CD14-positive monocyte (primary cell): ENCODE measurements around the gene YBX1. TPM values are rescaled to one million over a fixed set of nuclear protein-coding genes. Genes with fewer than 3 reads are reported as not detected.

Experiments
- DNase-seq, 3 donors: peaks; one replicate each; pipeline ENCODE4 v3.0.0-alpha.2; 2011 to 2022
- H2AFZ ChIP-seq: 2 replicates; pipeline ENCODE4 v1.6.0; 2012; ENCODE audit warnings: mild to moderate bottlenecking, low read depth, low read length, inconsistent platforms; ENCODE audit not compliant: insufficient read depth, poor library complexity, severe bottlenecking
- H3K27ac ChIP-seq, 2 donors: 1 replicate in 1 of 2; 2 replicates in 1 of 2; pipeline ENCODE4 v1.5.1; 2012 to 2013; ENCODE audit warnings: low read length in 2 of 2, control low read depth in 1 of 2, inconsistent platforms in 1 of 2, low read depth in 1 of 2, mild to moderate bottlenecking in 1 of 2
- H3K27me3 ChIP-seq, 2 donors: one replicate each; pipeline versions ENCODE4 v1.6.0 to v1.6.1; 2011 to 2013; ENCODE audit warnings: low read length in 2 of 2; ENCODE audit not compliant: control insufficient read depth in 2 of 2, insufficient read depth in 2 of 2
- H3K36me3 ChIP-seq, 2 donors: replicated peaks in 1 of 2; 1 replicate in 1 of 2; 2 replicates in 1 of 2; pipeline versions ENCODE4 v1.5.1 to v1.6.1; 2012 to 2013; ENCODE audit warnings: low read length in 2 of 2, control low read depth in 1 of 2, inconsistent platforms in 1 of 2, mild to moderate bottlenecking in 1 of 2; ENCODE audit not compliant: insufficient read depth in 2 of 2, control insufficient read depth in 1 of 2
- H3K4me1 ChIP-seq, 2 donors: 1 replicate in 1 of 2; 2 replicates in 1 of 2; pipeline versions ENCODE4 v1.5.1 to v1.6.1; 2012 to 2013; ENCODE audit warnings: low read length in 2 of 2, control low read depth in 1 of 2, inconsistent platforms in 1 of 2, mild to moderate bottlenecking in 1 of 2, moderate library complexity in 1 of 2; ENCODE audit not compliant: insufficient read depth in 2 of 2, control insufficient read depth in 1 of 2
- H3K4me2 ChIP-seq: replicated peaks from 2 replicates; pipeline ENCODE3; 2012; ENCODE audit warnings: low read length, moderate library complexity, mild to moderate bottlenecking; ENCODE audit not compliant: poor library complexity, severe bottlenecking; ENCODE audit errors: extremely low read depth
- H3K4me3 ChIP-seq, 3 experiments: fragments of 200-600 bp in 1 of 3; sonication (generic) in 1 of 3; replicated peaks in 1 of 3; 1 replicate in 2 of 3; 2 replicates in 1 of 3; pipeline ENCODE4 v1.5.1; 2011 to 2013; ENCODE audit warnings: low read length in 3 of 3, mild to moderate bottlenecking in 3 of 3, control low read depth in 2 of 3, low read depth in 2 of 3, inconsistent platforms in 1 of 3, moderate library complexity in 1 of 3
- H3K79me2 ChIP-seq: 2 replicates; pipeline ENCODE4 v1.6.0; 2012; ENCODE audit warnings: mild to moderate bottlenecking, control low read depth, inconsistent platforms, low read length, moderate library complexity; ENCODE audit not compliant: insufficient read depth
- H3K9ac ChIP-seq: 2 replicates; pipeline ENCODE4 v1.6.0; 2017; ENCODE audit warnings: low read length, mild to moderate bottlenecking; ENCODE audit not compliant: insufficient read depth, poor library complexity, severe bottlenecking
- H3K9me3 ChIP-seq, 2 donors: replicated peaks in 1 of 2; 1 replicate in 1 of 2; 2 replicates in 1 of 2; pipeline versions ENCODE4 v1.5.1 to v1.6.1; 2012 to 2013; ENCODE audit warnings: low read length in 2 of 2, control low read depth in 1 of 2; ENCODE audit not compliant: control insufficient read depth in 1 of 2, insufficient read depth in 1 of 2
- H4K20me1 ChIP-seq: 2 replicates; pipeline ENCODE4 v1.6.0; 2012; ENCODE audit warnings: mild to moderate bottlenecking, low read length, control low read depth, moderate library complexity; ENCODE audit not compliant: insufficient read depth
- H3K27ac Mint-ChIP-seq, 7 donors: one replicate each; pipeline ENCODE4 v1.8.0; 2020; ENCODE audit warnings: mild to moderate bottlenecking in 7 of 7, mixed read lengths in 7 of 7, moderate library complexity in 6 of 7, inconsistent platforms in 2 of 7
- H3K27me3 Mint-ChIP-seq, 3 donors: one replicate each; pipeline ENCODE4 v1.8.0; 2021 to 2022; ENCODE audit warnings: low read depth in 3 of 3, mild to moderate bottlenecking in 3 of 3, mixed read lengths in 3 of 3, moderate library complexity in 3 of 3, inconsistent platforms in 1 of 3
- H3K36me3 Mint-ChIP-seq, 2 donors: one replicate each; pipeline ENCODE4 v1.8.0; 2020; ENCODE audit warnings: mixed read lengths in 2 of 2, inconsistent platforms in 1 of 2, mild to moderate bottlenecking in 1 of 2
- H3K4me1 Mint-ChIP-seq: one replicate; pipeline ENCODE4 v1.8.0; 2020; ENCODE audit warnings: mild to moderate bottlenecking, mixed read lengths
- H3K4me3 Mint-ChIP-seq, 2 donors: one replicate each; pipeline ENCODE4 v1.8.0; 2020; ENCODE audit warnings: mild to moderate bottlenecking in 2 of 2, mixed read lengths in 2 of 2, moderate library complexity in 1 of 2
- H3K9me3 Mint-ChIP-seq, 7 donors: one replicate each; pipeline ENCODE4 v1.8.0; 2020 to 2022; ENCODE audit warnings: mixed read lengths in 7 of 7, mild to moderate bottlenecking in 6 of 7, moderate library complexity in 6 of 7, inconsistent platforms in 2 of 7
- CTCF ChIP-seq: fragments of 200-600 bp; IDR thresholded peaks from one replicate; pipeline ENCODE4 v1.8.0; 2022; ENCODE audit warnings: antibody characterized with exemption, mild to moderate bottlenecking
- WGBS: methylation state at CpG from one replicate; pipeline ENCODE4 v1.1.5; 2013; ENCODE audit warnings: missing lambda C conversion rate; ENCODE audit not compliant: insufficient coverage; 5-methylcytosine and 5-hydroxymethylcytosine counted together
- intact Hi-C, 2 donors: fragments of 100-400 bp; cut with micrococcal nuclease; formaldehyde crosslinking; loops; one replicate each; pipeline versions ENCODE4 v1.15.0 to v1.15.1; 2023
- polyA plus RNA-seq, 3 donors: library from polyadenylated mRNA; depleted of rRNA in 1 of 3; unstranded in 2 of 3; stranded (reverse) in 1 of 3; fragments of 300-500 nt in 2 of 3; fragments of >200 nt in 1 of 3; fragmentation: Illumina TruSeq in 2 of 3; gene quantifications; 1 replicate in 2 of 3; 2 replicates in 1 of 3; pipeline ENCODE4 v1.2.3, GENCODE V29; 2012 to 2021

YBX1 gene
- polyA plus RNA-seq, 3 donors = 65.7 to 301 (median 70.2) TPM

- Mint-ChIP-seq H3K4me3 (no peak overlapping the region), H3K36me3 (peaks cover 42 to 50% of the 10 kb centered on the region in 2 donors), H3K27ac (peak overlapping the region in 1 of 7 donors; percentile 5), H3K9me3 (no peaks in the 10 kb centered on the region), H3K4me1 (peaks cover 20% of the 10 kb centered on the region), H3K27me3 (peaks cover 0 to 3% (median 0%) of the 10 kb centered on the region in 3 donors)
- intact Hi-C loops = loop anchor here in 1 of 2 donors (2.0 kb wide), 1 partner anchor 22 kb away; the partner anchor contains the start of gene YBX1
- Histone ChIP-seq H3K36me3 (peaks cover 43 to 63% of the 10 kb centered on the region in 2 donors), H2AFZ (no peak overlapping the region), H3K4me3 (no peak overlapping the region), H3K9ac (no peak overlapping the region), H3K4me2 (no peak overlapping the region), H4K20me1 (no peaks in the 10 kb centered on the region), H3K27ac (no peak overlapping the region), H3K4me1 (peaks cover 15 to 18% of the 10 kb centered on the region in 2 donors), H3K9me3 (no peaks in the 10 kb centered on the region), H3K79me2 (peaks cover 36% of the 10 kb centered on the region), H3K27me3 (no peaks in the 10 kb centered on the region)
- no CpG with 5 or more reads among the region's 3 CpGs for WGBS
- no peak for TF ChIP-seq CTCF
- no peak for DNase-seq
Measured at GRCh38 chr1:42660907-42661500, 21.2 kb upstream of the YBX1 start.

GRCh38 chr1:42669936-42670335 is 12.3 kb upstream of the YBX1 start:
- no peaks in the 10 kb centered on the region for H3K9me3 Mint-ChIP-seq
- Histone ChIP-seq H3K4me1 (no peaks in the 10 kb centered on the region), H4K20me1 (no peaks in the 10 kb centered on the region), H3K4me2 (no peak overlapping the region), H3K79me2 (no peaks in the 10 kb centered on the region), H3K36me3 (peaks cover 54 to 83% of the 10 kb centered on the region in 2 donors), H2AFZ (no peak overlapping the region), H3K9ac (no peak overlapping the region), H3K4me3 (no peak overlapping the region), H3K9me3 (no peaks in the 10 kb centered on the region), H3K27me3 (no peaks in the 10 kb centered on the region), H3K27ac (no peak overlapping the region)
- no peak overlapping the region for H3K27ac Mint-ChIP-seq
- no peak overlapping the region for H3K4me3 Mint-ChIP-seq
- TF ChIP-seq CTCF = no peak
- no peaks in the 10 kb centered on the region for H3K4me1 Mint-ChIP-seq
- H3K27me3 Mint-ChIP-seq = peaks cover 0 to 2% (median 0%) of the 10 kb centered on the region in 3 donors
- no peak for DNase-seq
- intact Hi-C loops = no loop called here
- 90% methylated on average over 2 of the region's 3 CpGs for WGBS
- peaks cover 63 to 72% of the 10 kb centered on the region in 2 donors for H3K36me3 Mint-ChIP-seq
